BJ (cell line): ENCODE measurements around the gene DDX41. TPM values are rescaled to one million over a fixed set of nuclear protein-coding genes. Genes with fewer than 3 reads are reported as not detected.

Experiments
- CTCF ChIA-PET: fragments of 350-600 bp; formaldehyde crosslinking; extraction: SDS; loops from one replicate; lab custom pipeline; 2021; ENCODE audit warnings: antibody characterized with exemption, inconsistent platforms; lab: Yijun Ruan, JAX
- POLR2A ChIA-PET: fragments of 300-600 bp; sonication (Branson Sonifier 250); formaldehyde crosslinking; extraction: SDS; loops from one replicate; lab custom pipeline; 2021; ENCODE audit warnings: antibody characterized with exemption; lab: Charles Lee
- DNase-seq: peaks from one replicate; pipeline ENCODE4 v3.0.0-alpha.2; 2011; ENCODE audit warnings: low read depth
- H3K27me3 ChIP-seq: 2 replicates; pipeline ENCODE4 v1.6.0; 2011; ENCODE audit warnings: low read length; ENCODE audit not compliant: control insufficient read depth, insufficient read depth
- H3K36me3 ChIP-seq: 2 replicates; pipeline ENCODE4 v1.5.1; 2011; ENCODE audit warnings: low read length; ENCODE audit not compliant: control insufficient read depth, insufficient read depth
- H3K4me3 ChIP-seq: 2 replicates; pipeline ENCODE4 v1.5.1; 2011; ENCODE audit warnings: low read depth, mild to moderate bottlenecking, control low read depth, low read length
- CTCF ChIP-seq: IDR thresholded peaks from 2 replicates; pipeline ENCODE4 v1.5.1; 2011; ENCODE audit warnings: low read depth, mild to moderate bottlenecking, control low read depth, inconsistent platforms, low read length, moderate library complexity; ENCODE audit not compliant: insufficient read depth
- polyA plus RNA-seq: library from polyadenylated mRNA; depleted of rRNA; stranded (reverse); fragments of >200 nt; gene quantifications from 2 replicates; pipeline ENCODE4 v1.2.3, GENCODE V29; 2011

Gene DDX41
- polyA plus RNA-seq, 1 experiment: 144 TPM

GRCh38 chr5:177520271-177520670, 3.5 kb upstream of the DDX41 start:
- no peaks in the 10 kb centered on the region for H3K27me3 ChIP-seq
- H3K4me3 ChIP-seq: no peak overlapping the region
- DNase-seq: no peak
- peaks cover 32% of the 10 kb centered on the region for H3K36me3 ChIP-seq
- ChIA-PET CTCF (interaction anchor here (1.0 to 2.1 kb wide), 3 partner anchors 19 to 81 kb away, joined by 3 to 5 read pairs (median 3); no protein-coding TSS in a partner anchor), POLR2A (no interaction called here)
- no peak for TF ChIP-seq CTCF

GRCh38 chr5:177519463-177520235, 2.9 kb upstream of the DDX41 start:
- no peak for TF ChIP-seq CTCF
- H3K36me3 ChIP-seq: peaks cover 29% of the 10 kb centered on the region
- H3K4me3 ChIP-seq: no peak overlapping the region
- ChIA-PET POLR2A (no interaction called here), CTCF (interaction anchor here (2.1 kb wide), 1 partner anchor 18 kb away, joined by 5 read pairs; no protein-coding TSS in a partner anchor)
- no peak for DNase-seq
- no peaks in the 10 kb centered on the region for H3K27me3 ChIP-seq

- ChIA-PET POLR2A (interaction anchor here (0.6 to 1.1 kb wide), 2 partner anchors 9 to 18 kb away, joined by 3 to 10 read pairs; partner anchors contain the start of gene PDLIM7), CTCF (interaction anchor here (0.8 to 2.2 kb wide), 6 partner anchors 8 to 92 kb away, joined by 3 to 30 read pairs (median 3); no protein-coding TSS in a partner anchor)
- no peak for DNase-seq
- Histone ChIP-seq H3K27me3 (no peaks in the 10 kb centered on the region), H3K4me3 (peak overlapping the region; percentile 91), H3K36me3 (peaks cover 46% of the 10 kb centered on the region)
- no peak for TF ChIP-seq CTCF
These were observed 1.2 kb downstream of the DDX41 start for GRCh38 chr5:177515580-177515979.

- Histone ChIP-seq H3K27me3 (no peaks in the 10 kb centered on the region), H3K4me3 (no peak overlapping the region), H3K36me3 (peaks cover 43% of the 10 kb centered on the region)
- no peak for DNase-seq
- no peak for TF ChIP-seq CTCF
- CTCF ChIA-PET: interaction anchor here (1.0 kb wide), 1 partner anchor 13 kb away, joined by 5 read pairs; no protein-coding TSS in a partner anchor
- POLR2A ChIA-PET: no interaction called here
These were observed 2.2 kb downstream of the DDX41 start for GRCh38 chr5:177514541-177514940.

GRCh38 chr5:177513500-177513899, 3.3 kb downstream of the DDX41 start:
- no peak for TF ChIP-seq CTCF
- CTCF ChIA-PET: no interaction called here
- POLR2A ChIA-PET: no interaction called here
- Histone ChIP-seq H3K27me3 (no peaks in the 10 kb centered on the region), H3K36me3 (peaks cover 41% of the 10 kb centered on the region), H3K4me3 (no peak overlapping the region)
- DNase-seq: no peak
